Measurements from ENCODE around the gene ATCAY.

- no peak for TF ChIP-seq CTCF (conservative IDR thresholded peaks at IDR 0.05; ENCODE audit: low read length)
- no peak for TF ChIP-seq EZH2phosphoT487 (IDR thresholded peaks at IDR 0.05; ENCODE audit: borderline replicate concordance, low read depth, low read length)
Observed at GRCh38 chr19:3834349-3835054, 46.0 kb upstream of the ATCAY start.

All from OCI-LY7 (cell line).